ENCODE data around the gene TPGS1. TPM values are rescaled to one million over a fixed set of nuclear protein-coding genes. Genes with fewer than 3 reads are reported as not detected.

The TPGS1 gene
- total RNA-seq, 4 donors from 2014 or later, result 10.8 to 23.3 (median 20.9) TPM

- Histone ChIP-seq H3K27me3 (no peaks in the 10 kb centered on the region), H3K9me3 (no peaks in the 10 kb centered on the region), H3K27ac (no peak overlapping the region), H3K36me3 (no peaks in the 10 kb centered on the region), H3K4me3 (no peak overlapping the region), H3K4me1 (no peaks in the 10 kb centered on the region)
- no peak for DNase-seq (ENCODE audit: low spot score in 2 of 2)
- 88% methylated on average over 24 of the region's 45 CpGs for WGBS
- TF ChIP-seq EP300 (IDR thresholded peaks at IDR 0.05) (no peak), POLR2A (IDR thresholded peaks at IDR 0.05) (no peak), POLR2AphosphoS5 (IDR thresholded peaks at IDR 0.05) (no peak)
- TF ChIP-seq, protein P1, sequence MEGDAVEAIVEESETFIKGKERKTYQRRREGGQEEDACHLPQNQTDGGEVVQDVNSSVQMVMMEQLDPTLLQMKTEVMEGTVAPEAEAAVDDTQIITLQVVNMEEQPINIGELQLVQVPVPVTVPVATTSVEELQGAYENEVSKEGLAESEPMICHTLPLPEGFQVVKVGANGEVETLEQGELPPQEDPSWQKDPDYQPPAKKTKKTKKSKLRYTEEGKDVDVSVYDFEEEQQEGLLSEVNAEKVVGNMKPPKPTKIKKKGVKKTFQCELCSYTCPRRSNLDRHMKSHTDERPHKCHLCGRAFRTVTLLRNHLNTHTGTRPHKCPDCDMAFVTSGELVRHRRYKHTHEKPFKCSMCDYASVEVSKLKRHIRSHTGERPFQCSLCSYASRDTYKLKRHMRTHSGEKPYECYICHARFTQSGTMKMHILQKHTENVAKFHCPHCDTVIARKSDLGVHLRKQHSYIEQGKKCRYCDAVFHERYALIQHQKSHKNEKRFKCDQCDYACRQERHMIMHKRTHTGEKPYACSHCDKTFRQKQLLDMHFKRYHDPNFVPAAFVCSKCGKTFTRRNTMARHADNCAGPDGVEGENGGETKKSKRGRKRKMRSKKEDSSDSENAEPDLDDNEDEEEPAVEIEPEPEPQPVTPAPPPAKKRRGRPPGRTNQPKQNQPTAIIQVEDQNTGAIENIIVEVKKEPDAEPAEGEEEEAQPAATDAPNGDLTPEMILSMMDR (IDR thresholded peaks at IDR 0.05), result no peak
Measured at GRCh38 chr19:519449-519865, 12.2 kb downstream of the TPGS1 start.

DNA sequence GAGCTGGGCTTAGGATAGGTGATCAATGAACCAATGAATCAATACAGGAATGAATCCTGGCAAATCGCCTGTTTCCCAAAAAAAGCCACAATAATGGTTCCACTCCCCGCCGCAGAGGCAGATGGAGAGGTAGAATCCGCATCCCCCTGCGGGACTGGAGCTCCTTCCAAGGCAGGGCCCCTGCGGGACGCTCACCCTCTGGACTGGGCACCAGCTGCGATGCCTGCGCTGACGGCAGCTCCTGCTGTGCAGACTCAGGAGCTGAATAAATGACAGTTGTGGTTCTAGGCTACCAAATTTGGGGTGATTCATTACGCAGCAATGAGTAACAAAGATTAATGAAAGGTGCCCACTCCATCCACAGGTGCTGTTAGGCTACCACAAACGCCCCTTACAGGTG lies 15.4 kb downstream of the TPGS1 start:
- TF ChIP-seq, protein P1 (IDR thresholded peaks at IDR 0.05), result no peak
- TF ChIP-seq POLR2A (IDR thresholded peaks at IDR 0.05), result no peak
- TF ChIP-seq EP300 (IDR thresholded peaks at IDR 0.05), result no peak
- TF ChIP-seq POLR2AphosphoS5 (IDR thresholded peaks at IDR 0.05), result no peak
- Histone ChIP-seq H3K4me3 (no peak overlapping the region), H3K4me1 (no peaks in the 10 kb centered on the region), H3K27me3 (peaks cover 5% of the 10 kb centered on the region), H3K9me3 (no peaks in the 10 kb centered on the region), H3K36me3 (no peaks in the 10 kb centered on the region), H3K27ac (no peak overlapping the region)
- no peak for DNase-seq (ENCODE audit: low spot score in 2 of 2)
- 94% methylated on average over 12 of the region's 12 CpGs for whole genome bisulfite sequencing

DNA sequence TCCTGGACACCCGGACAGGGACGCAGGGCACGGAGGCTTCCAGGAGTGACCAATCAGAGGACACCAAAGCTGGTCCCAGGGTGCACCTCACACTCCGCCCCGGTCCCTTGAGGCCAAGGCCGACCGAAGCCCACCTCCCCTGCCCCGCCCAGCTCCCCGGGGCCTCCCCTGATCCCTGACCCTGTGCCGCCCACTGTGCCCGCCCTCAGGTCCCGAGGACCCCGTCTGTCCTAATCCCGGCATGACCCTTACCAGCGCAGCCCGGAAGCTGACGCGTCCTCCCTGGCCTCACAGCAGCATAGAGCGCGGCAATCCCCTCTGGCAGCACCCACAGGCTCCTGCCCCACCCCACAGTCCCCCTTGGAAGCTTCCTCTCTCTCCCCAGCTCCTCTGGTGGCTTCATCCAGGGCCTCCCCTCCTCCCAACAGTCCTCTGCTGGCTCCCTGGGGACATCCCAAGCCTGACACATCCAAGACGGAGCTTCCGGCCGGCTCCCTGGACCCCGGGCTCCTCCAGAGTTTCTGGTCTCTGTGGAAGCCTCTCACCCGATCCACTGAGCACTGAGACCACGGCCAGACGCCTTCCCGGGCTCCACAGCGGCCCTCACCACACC lies 16.9 kb downstream of the TPGS1 start:
- peaks cover 5% of the 10 kb centered on the region for H3K27me3 ChIP-seq
- H3K9me3 ChIP-seq, result no peaks in the 10 kb centered on the region
- DNase-seq (ENCODE audit: low spot score in 2 of 2), result no peak
- H3K4me1 ChIP-seq, result no peaks in the 10 kb centered on the region
- no peaks in the 10 kb centered on the region for H3K36me3 ChIP-seq
- 61% methylated on average over 26 of the region's 29 CpGs for WGBS
- no peak overlapping the region for H3K27ac ChIP-seq
- TF ChIP-seq, protein P1 (IDR thresholded peaks at IDR 0.05), result no peak
- TF ChIP-seq POLR2AphosphoS5 (IDR thresholded peaks at IDR 0.05), result no peak
- TF ChIP-seq POLR2A (IDR thresholded peaks at IDR 0.05), result no peak
- TF ChIP-seq EP300 (IDR thresholded peaks at IDR 0.05), result no peak
- no peak overlapping the region for H3K4me3 ChIP-seq

DNA sequence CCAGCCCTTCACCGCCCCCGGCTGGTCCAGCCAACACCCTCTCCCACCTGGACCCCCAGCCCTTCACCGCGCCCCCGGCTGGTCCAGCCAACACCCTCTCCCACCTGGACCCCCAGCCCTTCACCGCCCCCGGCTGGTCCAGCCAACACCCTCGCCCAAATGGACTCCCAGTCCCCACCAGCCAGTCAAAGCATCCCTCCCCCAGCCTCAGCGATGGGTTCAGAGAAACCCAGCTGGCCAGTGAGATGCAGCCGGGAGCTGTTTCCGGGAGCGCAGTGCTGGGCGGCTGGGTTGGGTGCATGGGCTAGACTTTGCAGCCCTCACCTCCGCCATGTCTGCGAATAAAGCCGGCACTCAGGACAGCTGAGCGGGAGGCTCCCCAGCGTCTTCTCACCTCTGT lies 17.7 kb downstream of the TPGS1 start:
- no peak for DNase-seq (ENCODE audit: low spot score in 2 of 2)
- no peak for TF ChIP-seq POLR2AphosphoS5 (IDR thresholded peaks at IDR 0.05)
- no peak for TF ChIP-seq EP300 (IDR thresholded peaks at IDR 0.05)
- no peak for TF ChIP-seq POLR2A (IDR thresholded peaks at IDR 0.05)
- TF ChIP-seq, protein P1 (IDR thresholded peaks at IDR 0.05), result no peak
- peaks cover 5% of the 10 kb centered on the region for H3K27me3 ChIP-seq
- no peaks in the 10 kb centered on the region for H3K9me3 ChIP-seq
- no peaks in the 10 kb centered on the region for H3K4me1 ChIP-seq
- 68% methylated on average over 12 of the region's 18 CpGs for WGBS
- no peak overlapping the region for H3K27ac ChIP-seq
- H3K4me3 ChIP-seq, result no peak overlapping the region
- no peaks in the 10 kb centered on the region for H3K36me3 ChIP-seq

- Histone ChIP-seq H3K4me1 (peaks cover 6% of the 10 kb centered on the region), H3K36me3 (no peaks in the 10 kb centered on the region), H3K27me3 (peaks cover 5% of the 10 kb centered on the region), H3K9me3 (no peaks in the 10 kb centered on the region), H3K27ac (no peak overlapping the region), H3K4me3 (no peak overlapping the region)
- WGBS, result 49% methylated on average over 5 of the region's 13 CpGs
- TF ChIP-seq, protein P1 (IDR thresholded peaks at IDR 0.05), result no peak
- no peak for TF ChIP-seq EP300 (IDR thresholded peaks at IDR 0.05)
- TF ChIP-seq POLR2AphosphoS5 (IDR thresholded peaks at IDR 0.05), result no peak
- no peak for TF ChIP-seq POLR2A (IDR thresholded peaks at IDR 0.05)
- no peak for DNase-seq (ENCODE audit: low spot score in 2 of 2)
Measured at GRCh38 chr19:525857-526419, 18.6 kb downstream of the TPGS1 start.
